Epithelial cell of esophagus (primary cell): ENCODE results near the gene RHBG.

Experiments used
- DNase-seq: peaks from one replicate; pipeline ENCODE4 v3.0.0; 2010; ENCODE audit warnings: low read depth
- H3K4me3 ChIP-seq: 2 replicates; pipeline ENCODE4 v1.5.1; 2011; ENCODE audit warnings: mild to moderate bottlenecking, low read length, control low read depth
- CTCF ChIP-seq: IDR thresholded peaks from 2 replicates; pipeline ENCODE4 v1.5.1; 2011; ENCODE audit warnings: low read depth, mild to moderate bottlenecking, low read length, control low read depth, inconsistent platforms; ENCODE audit not compliant: insufficient read depth; ENCODE audit errors: missing control alignments

RHBG gene

GRCh38 chr1:156372876-156373275 is 3.9 kb downstream of the RHBG start:
- no peak overlapping the region for H3K4me3 ChIP-seq
- no peak for TF ChIP-seq CTCF
- no peak for DNase-seq

DNA sequence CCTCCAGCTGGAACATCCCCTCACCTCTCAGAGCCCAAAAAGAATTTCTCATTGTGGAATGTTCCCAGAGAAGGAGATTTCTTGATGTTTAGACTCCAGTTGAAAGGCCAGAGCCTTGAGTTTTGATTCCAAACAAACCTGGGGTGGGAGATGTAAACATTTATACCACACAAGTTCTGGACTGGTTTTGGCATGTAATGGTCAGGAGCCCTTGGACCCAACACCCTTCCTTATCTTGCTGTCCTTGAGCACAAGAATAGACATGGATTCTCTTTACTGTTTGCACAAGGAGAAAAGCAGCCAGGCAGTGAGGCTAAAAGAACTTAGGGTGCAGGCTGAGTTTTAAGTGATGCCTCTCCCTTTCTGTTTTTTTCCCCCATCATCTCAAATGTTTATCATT is 4.5 kb downstream of the RHBG start:
- no peak for DNase-seq
- TF ChIP-seq CTCF: no peak
- no peak overlapping the region for H3K4me3 ChIP-seq

DNA sequence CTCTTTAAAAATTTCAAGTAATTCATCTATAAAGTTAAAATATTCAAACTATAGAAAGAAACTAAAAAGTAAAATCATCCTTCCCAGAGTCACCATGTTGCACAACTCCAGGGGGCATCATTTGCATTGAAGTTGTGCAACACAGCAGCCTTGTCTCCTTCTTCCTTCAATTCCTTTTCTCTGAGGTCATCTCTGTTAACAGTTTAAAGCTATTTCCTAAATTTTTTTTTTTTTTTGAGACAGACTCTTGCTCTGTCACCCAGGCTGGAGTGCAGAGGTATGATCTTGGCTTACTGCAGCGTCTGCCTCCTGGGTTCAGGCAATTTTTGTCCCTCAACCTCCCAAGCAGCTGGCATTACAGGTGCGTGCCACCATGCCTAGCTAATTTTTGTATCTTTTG is 7.1 kb downstream of the RHBG start:
- TF ChIP-seq CTCF: no peak
- DNase-seq: peak; percentile 44
- no peak overlapping the region for H3K4me3 ChIP-seq

- no peak overlapping the region for H3K4me3 ChIP-seq
- peak; percentile 38 for DNase-seq
- TF ChIP-seq CTCF: no peak
Measured at GRCh38 chr1:156376958-156377919, 8.2 kb downstream of the RHBG start.

DNA sequence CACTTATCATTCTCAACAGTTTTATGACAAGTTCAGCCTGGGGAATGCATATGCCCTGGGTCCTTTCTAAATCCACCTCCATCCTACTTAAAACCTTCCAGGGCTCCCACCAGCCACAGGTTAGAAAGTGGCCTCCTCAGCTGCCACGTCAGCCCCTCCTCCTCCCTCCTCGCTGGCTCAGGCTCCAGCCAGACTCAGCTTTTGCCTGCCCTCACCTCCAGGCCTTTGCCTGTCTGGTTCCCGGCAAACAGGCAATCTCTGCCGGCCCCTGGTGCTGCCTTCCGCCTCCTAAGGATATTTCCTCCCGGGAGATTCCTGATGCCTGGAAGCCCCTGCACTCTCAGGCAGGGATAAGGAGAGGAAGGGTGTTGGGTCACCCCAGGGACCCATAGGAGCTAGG is 9.5 kb downstream of the RHBG start:
- no peak overlapping the region for H3K4me3 ChIP-seq
- no peak for DNase-seq
- no peak for TF ChIP-seq CTCF

- H3K4me3 ChIP-seq: no peak overlapping the region
- no peak for TF ChIP-seq CTCF
- no peak for DNase-seq
Measured at GRCh38 chr1:156379420-156380165, 10.6 kb downstream of the RHBG start.
